ENCODE measurements around the gene RPL15. TPM values are rescaled to one million over a fixed set of nuclear protein-coding genes. Genes with fewer than 3 reads are reported as not detected.

RPL15 gene
- total and polyA plus RNA-seq, 2 of the 13 experiments (the other 11 are each of a cell fraction or from before 2014, with no cell fraction given), result 1,297 to 3,693 TPM

- TF ChIP-seq CEBPZ (IDR thresholded peaks at IDR 0.05; ENCODE audit: low read length), result no peak
- no peak for TF ChIP-seq ZNF17 (CRISPR knock-in tag; IDR thresholded peaks at IDR 0.05)
- TF ChIP-seq MED13 (CRISPR knock-in tag; IDR thresholded peaks at IDR 0.05), result no peak
- TF ChIP-seq PHF5A (CRISPR knock-in tag; IDR thresholded peaks at IDR 0.05; ENCODE audit: low read depth, unreplicated experiment), result no peak
- TF ChIP-seq RAD21 (CRISPR knock-in tag; IDR thresholded peaks at IDR 0.05), result no peak; the same call in 1 of the 2 replicates
- no peak for TF ChIP-seq ZNF7 (CRISPR knock-in tag; IDR thresholded peaks at IDR 0.05)
- peak; percentile 89 for TF ChIP-seq TBX2 (CRISPR knock-in tag; IDR thresholded peaks at IDR 0.05; ENCODE audit: borderline replicate concordance)
- TF ChIP-seq AHR (CRISPR knock-in tag; IDR thresholded peaks at IDR 0.05), result no peak
- TF ChIP-seq SNAPC2 (CRISPR knock-in tag; IDR thresholded peaks at IDR 0.05), result no peak
- TF ChIP-seq MEIS2 (CRISPR knock-in tag; IDR thresholded peaks at IDR 0.05), result peak; percentile 82; the same call in 1 of the 2 replicates
- 0 out of 2 replicates have a peak, but pooled peaks have one; percentile 57 for TF ChIP-seq ZNF678 (CRISPR knock-in tag; IDR thresholded peaks at IDR 0.05)
- TF ChIP-seq NFYB (CRISPR knock-in tag; IDR thresholded peaks at IDR 0.05), result no peak
- TF ChIP-seq AGO2 (optimal IDR thresholded peaks at IDR 0.05; ENCODE audit: low read depth, low read length), result peak; percentile 84
- peak; percentile 48; the same call in 1 of the 2 replicates for TF ChIP-seq ZNF362 (CRISPR knock-in tag; IDR thresholded peaks at IDR 0.05; ENCODE audit: borderline replicate concordance)
- peak; percentile 87 for TF ChIP-seq SALL1 (CRISPR knock-in tag; IDR thresholded peaks at IDR 0.05)
- no peak for TF ChIP-seq ZNF484 (CRISPR knock-in tag; IDR thresholded peaks at IDR 0.05; ENCODE audit: borderline replicate concordance, low read depth)
- no peak; the same call in 1 of the 2 replicates for TF ChIP-seq ZNF615 (CRISPR knock-in tag; IDR thresholded peaks at IDR 0.05; ENCODE audit: borderline replicate concordance)
- no peak for TF ChIP-seq NR1H2 (CRISPR knock-in tag; IDR thresholded peaks at IDR 0.05; ENCODE audit: borderline replicate concordance, low read depth)
- TF ChIP-seq ZNF207 (IDR thresholded peaks at IDR 0.05; ENCODE audit: borderline replicate concordance), result no peak
- peak; percentile 84 for TF ChIP-seq MAZ (IDR thresholded peaks at IDR 0.05; ENCODE audit: borderline replicate concordance, low read depth, low read length)
- TF ChIP-seq MAZ (CRISPR knock-in tag; IDR thresholded peaks at IDR 0.05; ENCODE audit: low read depth), result peak; percentile 91
- TF ChIP-seq ZSCAN5A (CRISPR knock-in tag; IDR thresholded peaks at IDR 0.05; ENCODE audit: borderline replicate concordance), result no peak
- TF ChIP-seq HOXD1 (CRISPR knock-in tag; IDR thresholded peaks at IDR 0.05), result no peak; the same call in 1 of the 2 replicates
These were observed 29.2 kb downstream of the RPL15 start (continued) for GRCh38 chr3:23945913-23946687.
